HG03460 (cell line): ENCODE measurements around the gene OR5AS1.
"Not testable (repeated sequence)": the region's sequence is repeated elsewhere in the genome, so short reads cannot be mapped to it uniquely, and the experiment has no call there.

Experiments
- ATAC-seq: cut with Tn5 transposase; IDR thresholded peaks from one replicate; pipeline ENCODE4 v1.9.1; 2021; ENCODE audit not compliant: unreplicated experiment

Gene OR5AS1

DNA sequence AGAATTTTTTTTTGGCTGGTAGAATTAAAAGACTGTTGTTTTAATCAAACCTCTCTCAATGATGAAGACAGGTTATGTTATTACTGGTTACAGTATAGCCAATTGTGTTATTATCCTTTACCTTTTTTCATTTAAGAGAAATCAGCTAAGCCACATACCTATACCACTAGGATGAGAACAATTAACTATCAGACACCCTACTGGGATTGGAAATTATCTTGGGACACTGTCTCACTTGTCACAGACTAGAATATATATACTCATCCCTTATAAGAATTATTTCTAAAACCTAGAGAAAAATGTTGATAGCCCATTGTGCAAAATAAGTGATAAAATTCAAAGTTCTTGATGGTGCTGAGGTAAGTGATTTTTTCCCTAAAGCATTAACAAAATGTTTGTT is at the start of gene OR5AS1:
OR5AS1 (plus strand) TSS at position 301 of the 400 bp plus-strand sequence. CDS start 2,765 bp downstream, outside the sequence.
- no peak for ATAC-seq

DNA sequence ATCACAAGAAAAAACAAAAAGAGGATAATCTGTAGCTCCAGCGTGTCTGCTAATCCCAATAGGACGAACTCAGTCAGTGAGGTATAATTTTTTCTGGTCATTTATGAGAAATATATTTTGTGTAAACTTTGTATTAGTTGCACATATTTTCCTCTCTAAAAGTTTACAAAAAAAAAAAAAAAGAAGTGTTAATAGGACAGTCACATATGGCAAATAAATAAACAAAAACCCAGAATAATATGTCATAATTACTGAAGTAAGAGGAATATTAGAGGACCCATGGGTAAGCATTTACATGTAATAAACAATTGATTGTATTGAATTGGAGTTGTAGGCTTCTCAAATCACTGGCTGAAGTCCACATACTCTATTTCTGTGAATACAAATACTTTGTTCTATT is 32.9 kb upstream of the OR5AS1 start, which contains the start of gene OR5F1:
OR5F1 (minus strand) TSS at position 101 of the 400 bp plus-strand sequence; CDS start at position 101, 0 bp downstream.
- no peak for ATAC-seq

DNA sequence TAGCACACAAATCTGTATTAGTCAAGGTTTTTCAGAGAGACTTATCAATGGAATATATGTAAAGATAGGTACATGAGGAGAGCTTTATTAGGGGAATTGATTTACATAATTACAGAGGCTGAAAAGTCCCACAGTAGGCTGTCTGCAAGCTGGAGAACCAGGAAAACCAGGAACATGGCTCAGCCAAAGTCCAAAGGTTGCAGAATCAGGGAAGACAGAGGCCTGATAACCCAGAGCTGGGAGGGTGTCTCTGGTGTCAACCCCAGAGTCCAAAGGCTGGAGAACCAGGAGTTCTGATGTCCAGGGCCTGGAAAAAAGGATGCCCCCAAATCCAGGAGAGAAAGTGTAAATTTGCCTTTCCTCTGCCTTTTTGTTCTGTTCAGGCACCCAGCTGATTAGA is 16.7 kb upstream of the OR5AS1 start:
- no peak for ATAC-seq

DNA sequence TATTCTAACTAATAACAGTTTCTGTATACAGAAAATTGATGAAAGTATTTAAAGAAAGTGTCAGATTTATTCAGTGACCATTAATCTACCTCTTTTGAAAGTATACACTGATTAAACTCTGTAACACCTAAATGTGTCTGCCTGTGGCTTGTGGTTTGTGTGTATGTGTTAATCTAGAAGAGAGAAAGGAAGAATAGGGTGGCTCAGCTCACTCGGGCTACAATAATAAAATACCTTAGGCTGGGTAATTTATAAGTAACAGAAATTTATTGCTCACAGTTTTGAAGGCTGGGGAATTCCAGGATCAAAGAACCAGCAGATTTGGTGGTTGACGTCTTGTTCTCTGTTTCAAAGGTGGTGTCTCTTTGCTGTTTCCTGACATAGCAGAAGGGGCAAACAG is 13.6 kb upstream of the OR5AS1 start:
- ATAC-seq = no peak

DNA sequence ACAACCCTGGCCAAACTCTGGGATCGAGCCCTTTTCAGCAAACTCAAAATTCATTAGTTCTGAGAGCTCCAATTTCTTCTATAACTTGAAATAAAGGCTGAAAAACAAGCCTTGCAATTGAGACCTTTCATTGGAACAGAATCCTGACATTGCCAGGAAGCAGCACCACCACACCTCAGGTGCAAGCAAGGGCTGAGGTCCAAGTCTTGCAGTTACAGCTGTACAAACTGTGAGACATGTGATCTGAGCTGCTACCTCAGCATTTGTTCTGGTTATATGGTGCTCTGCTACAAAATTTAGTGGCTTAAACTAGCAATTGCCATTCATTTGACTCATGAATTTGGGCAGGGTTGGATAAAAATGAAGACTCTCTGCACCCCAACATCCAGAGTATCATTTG is 18.1 kb downstream of the OR5AS1 start:
- ATAC-seq = no peak

DNA sequence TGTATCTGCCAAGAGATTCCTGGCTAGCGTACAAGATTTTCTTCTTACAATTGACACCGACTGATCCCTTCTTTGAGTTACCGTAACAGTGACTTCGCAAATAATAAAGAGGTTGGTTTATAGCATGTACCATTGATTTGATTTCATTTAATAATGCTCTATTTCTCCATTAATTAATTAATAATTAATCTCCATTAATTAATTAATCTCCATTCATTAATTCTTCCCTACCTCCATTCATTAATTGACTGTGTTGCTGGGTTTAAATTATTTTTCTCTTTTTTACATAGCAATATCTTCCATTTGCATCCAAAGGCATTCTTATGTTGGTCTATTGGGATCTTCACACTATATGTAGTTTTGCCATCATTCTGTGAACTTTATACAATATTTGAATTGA is 21.0 kb downstream of the OR5AS1 start:
- no peak for ATAC-seq

DNA sequence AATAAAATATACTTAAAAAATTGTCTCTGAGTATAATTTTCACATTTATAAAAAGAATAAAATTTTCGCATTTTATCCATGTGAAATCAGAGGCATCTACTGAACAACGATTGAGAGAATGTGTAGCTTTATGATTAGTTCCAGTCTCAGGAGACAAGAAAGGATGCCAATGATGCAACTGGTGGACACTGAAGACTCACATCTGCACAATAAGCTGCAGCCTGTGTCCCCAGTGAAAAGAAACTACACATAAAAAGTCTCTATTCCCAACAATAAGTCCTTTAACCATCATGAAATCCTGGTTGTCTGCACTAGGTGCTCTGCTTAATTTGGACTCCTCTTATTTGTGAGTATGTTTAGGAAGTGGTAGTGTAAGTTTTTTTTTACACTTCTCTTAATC is 22.0 kb downstream of the OR5AS1 start:
- ATAC-seq = no peak

DNA sequence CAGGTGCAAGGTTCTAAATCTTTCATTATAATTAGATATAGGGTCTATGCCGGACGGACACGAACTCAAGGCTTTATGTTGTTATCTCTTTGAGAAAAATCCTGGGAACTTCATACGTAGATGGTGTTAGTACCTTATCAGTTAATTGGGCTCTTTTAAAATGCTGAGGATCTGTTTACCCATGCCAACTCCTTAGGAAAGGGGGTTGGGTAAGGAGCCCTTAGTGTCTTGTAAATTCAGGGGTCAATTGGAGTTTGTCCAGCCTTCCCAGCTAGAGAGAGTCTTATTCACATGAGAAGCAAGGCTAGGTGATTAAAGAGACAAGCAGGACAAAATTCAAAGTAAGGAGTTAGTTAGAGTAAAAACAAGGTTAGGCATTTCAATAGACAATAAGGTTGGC is 28.9 kb downstream of the OR5AS1 start:
- not testable (repeated sequence) for ATAC-seq

DNA sequence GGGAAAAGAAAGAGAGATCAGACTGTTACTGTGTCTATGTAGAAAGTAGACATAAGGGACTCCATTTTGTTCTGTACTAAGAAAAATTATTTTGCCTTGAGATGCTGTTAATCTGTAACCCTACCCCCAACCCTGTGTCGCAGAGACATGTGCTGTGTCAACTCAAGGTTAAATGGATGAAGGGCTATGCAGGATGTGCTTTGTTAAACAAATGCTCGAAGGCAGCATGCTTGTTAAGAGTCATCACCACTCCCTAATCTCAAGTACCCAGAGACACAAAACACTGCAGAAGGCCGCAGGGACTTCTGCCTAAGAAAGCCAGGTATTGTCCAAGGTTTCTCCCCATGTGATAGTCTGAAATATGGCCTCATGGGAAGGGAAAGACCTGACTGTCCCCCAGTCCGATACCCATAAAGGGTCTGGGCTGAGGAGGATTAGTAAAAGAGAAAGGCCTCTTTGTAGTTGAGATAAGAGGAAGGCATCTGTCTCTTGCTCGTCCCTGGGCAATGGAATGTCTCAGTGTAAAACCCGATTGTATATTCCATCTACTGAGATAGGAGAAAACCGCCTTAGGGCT is 30.3 kb downstream of the OR5AS1 start:
- not testable (repeated sequence) for ATAC-seq

DNA sequence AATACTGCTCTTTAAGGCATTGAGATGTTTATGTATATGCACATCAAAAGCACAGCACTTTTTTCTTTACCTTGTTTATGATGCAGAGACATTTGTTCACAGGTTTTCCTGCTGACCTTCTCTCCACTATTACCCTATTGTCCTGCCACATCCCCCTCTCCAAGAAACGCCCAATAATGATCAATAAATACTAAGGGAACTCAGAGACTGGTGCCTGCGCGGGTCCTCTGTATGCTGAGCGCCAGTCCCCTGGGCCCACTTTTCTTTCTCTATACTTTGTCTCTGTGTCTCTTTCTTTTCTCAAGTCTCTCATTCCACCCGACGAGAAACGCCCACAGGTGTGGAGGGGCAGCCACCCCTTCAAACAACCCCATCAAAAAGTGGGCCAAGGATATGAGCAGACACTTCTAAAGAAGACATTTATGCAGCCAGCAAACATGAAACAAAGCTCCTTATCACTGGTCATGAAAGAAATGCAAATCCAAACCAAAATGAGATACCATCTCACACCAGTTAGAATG is 30.9 kb downstream of the OR5AS1 start:
- ATAC-seq = not testable (repeated sequence)

DNA sequence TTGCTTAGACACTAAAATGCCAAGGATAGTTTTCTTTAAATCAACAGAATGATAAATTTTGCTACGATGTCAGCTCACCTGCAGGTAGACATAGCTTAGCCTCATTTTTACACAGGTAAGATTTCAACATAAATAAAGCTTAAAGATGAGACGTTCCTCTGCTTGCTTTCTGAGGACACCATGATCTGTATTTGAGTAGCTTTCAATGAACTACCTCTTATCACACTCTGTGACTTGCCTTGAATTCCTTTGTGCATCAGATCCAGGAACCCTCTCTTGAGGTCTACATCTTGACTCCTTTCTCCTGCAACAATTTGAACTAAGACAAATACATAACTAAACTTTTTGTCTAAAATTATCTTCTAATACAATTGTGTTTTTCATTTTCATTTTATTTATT is 39.5 kb downstream of the OR5AS1 start:
- no peak for ATAC-seq
